Measurements from ENCODE around the gene SIGLEC10.

GRCh38 chr19:51386882-51387520 lies 30.4 kb downstream of the SIGLEC10 start:
- TF ChIP-seq CTCF (conservative IDR thresholded peaks at IDR 0.05): no peak
- no peak for TF ChIP-seq EZH2 (IDR thresholded peaks at IDR 0.05; ENCODE audit: low read depth)
